GM12892 (cell line): ENCODE results near the gene IL1RAPL1.

Source experiments
- POLR2A ChIP-seq: IDR thresholded peaks from 2 replicates; pipeline ENCODE4 v1.6.1; 2011; ENCODE audit warnings: low read depth, low read length, control low read depth
- POLR2AphosphoS5 ChIP-seq: IDR thresholded peaks from 2 replicates; pipeline ENCODE4 v1.6.1; 2011; ENCODE audit warnings: low read depth, low read length, control low read depth
- TAF1 ChIP-seq: IDR thresholded peaks from 2 replicates; pipeline ENCODE4 v1.6.1; 2011; ENCODE audit warnings: low read depth, mild to moderate bottlenecking, control low read depth, low read length, borderline replicate concordance

- TF ChIP-seq POLR2A (no peak), TAF1 (no peak), POLR2AphosphoS5 (no peak)
Observed at GRCh38 chrX:29225670-29226069, 638.4 kb downstream of the IL1RAPL1 start.
